ENCODE measurements around the gene OR7D4.

DNA sequence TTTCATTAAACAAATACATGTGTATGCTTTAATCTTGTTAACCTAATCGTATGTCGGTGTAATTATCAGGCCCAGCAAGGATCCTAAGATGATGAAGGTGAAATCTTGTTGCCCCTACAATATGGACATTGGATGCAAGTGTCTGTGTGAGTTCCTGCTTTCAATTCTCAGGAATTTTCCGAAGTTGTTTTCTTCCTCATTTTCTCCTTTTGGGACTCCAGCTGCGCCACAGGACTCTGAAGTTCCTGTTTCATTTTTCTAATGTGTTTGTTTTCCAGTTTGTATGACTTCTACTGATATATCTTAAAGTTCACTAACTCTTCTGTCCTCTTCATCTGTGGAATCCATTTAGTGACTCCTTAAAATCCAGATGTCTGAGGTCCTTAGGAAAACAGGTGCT lies 52.5 kb downstream of the OR7D4 start:
- TF ChIP-seq, protein P1, sequence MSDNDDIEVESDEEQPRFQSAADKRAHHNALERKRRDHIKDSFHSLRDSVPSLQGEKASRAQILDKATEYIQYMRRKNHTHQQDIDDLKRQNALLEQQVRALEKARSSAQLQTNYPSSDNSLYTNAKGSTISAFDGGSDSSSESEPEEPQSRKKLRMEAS (CRISPR knock-in tag; IDR thresholded peaks at IDR 0.05): no peak
- TF ChIP-seq, protein P2, sequence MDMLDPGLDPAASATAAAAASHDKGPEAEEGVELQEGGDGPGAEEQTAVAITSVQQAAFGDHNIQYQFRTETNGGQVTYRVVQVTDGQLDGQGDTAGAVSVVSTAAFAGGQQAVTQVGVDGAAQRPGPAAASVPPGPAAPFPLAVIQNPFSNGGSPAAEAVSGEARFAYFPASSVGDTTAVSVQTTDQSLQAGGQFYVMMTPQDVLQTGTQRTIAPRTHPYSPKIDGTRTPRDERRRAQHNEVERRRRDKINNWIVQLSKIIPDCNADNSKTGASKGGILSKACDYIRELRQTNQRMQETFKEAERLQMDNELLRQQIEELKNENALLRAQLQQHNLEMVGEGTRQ (CRISPR knock-in tag; IDR thresholded peaks at IDR 0.05): no peak

All from WTC11 (cell line).